Fibroblast of lung (primary cell): ENCODE data around the gene CABCOCO1. TPM values are rescaled to one million over a fixed set of nuclear protein-coding genes. Genes with fewer than 3 reads are reported as not detected.

ENCODE experiments used
- DNase-seq, 2 donors: peaks; one replicate each; pipeline versions ENCODE4 v3.0.0 to v3.0.0-alpha.2; 2010; ENCODE audit warnings: low read depth in 2 of 2
- H2AFZ ChIP-seq: 2 replicates; pipeline ENCODE4 v1.5.1; 2012; ENCODE audit warnings: low read length, control low read depth, inconsistent platforms
- H3K27ac ChIP-seq: 2 replicates; pipeline ENCODE4 v1.5.1; 2011; ENCODE audit warnings: low read length, control low read depth; ENCODE audit not compliant: insufficient read depth
- H3K27me3 ChIP-seq: 2 replicates; pipeline ENCODE4 v1.5.1; 2011; ENCODE audit warnings: mild to moderate bottlenecking, low read length; ENCODE audit not compliant: control insufficient read depth, insufficient read depth
- H3K36me3 ChIP-seq: 2 replicates; pipeline ENCODE4 v1.5.1; 2011; ENCODE audit warnings: low read length; ENCODE audit not compliant: control insufficient read depth, insufficient read depth
- H3K4me1 ChIP-seq: 2 replicates; pipeline ENCODE4 v1.5.1; 2011; ENCODE audit warnings: low read length; ENCODE audit not compliant: control insufficient read depth, insufficient read depth; ENCODE audit errors: extremely low read depth
- H3K4me2 ChIP-seq: 2 replicates; pipeline ENCODE4 v1.5.1; 2011; ENCODE audit warnings: low read length, control low read depth; ENCODE audit not compliant: insufficient read depth; ENCODE audit errors: extremely low read depth
- H3K4me3 ChIP-seq, 4 experiments: fragments of 200-600 bp in 1 of 4; sonication (generic) in 1 of 4; replicated peaks in 1 of 4; 2 replicates each; pipeline ENCODE4 v1.5.1; 2011 to 2016; ENCODE audit warnings: low read length in 4 of 4, low read depth in 3 of 4, mild to moderate bottlenecking in 3 of 4, control low read depth in 2 of 4, inconsistent platforms in 1 of 4, mixed read lengths in 1 of 4; ENCODE audit not compliant: insufficient read depth in 1 of 4; ENCODE audit errors: control extremely low read depth in 1 of 4
- H3K79me2 ChIP-seq: 2 replicates; pipeline ENCODE4 v1.5.1; 2012; ENCODE audit warnings: mild to moderate bottlenecking, low read length, inconsistent platforms; ENCODE audit not compliant: control insufficient read depth, insufficient read depth
- H3K9ac ChIP-seq: 2 replicates; pipeline ENCODE4 v1.5.1; 2011; ENCODE audit warnings: mild to moderate bottlenecking, low read length, control low read depth; ENCODE audit not compliant: insufficient read depth
- H3K9me3 ChIP-seq: 2 replicates; pipeline ENCODE4 v1.5.1; 2012; ENCODE audit warnings: low read depth, low read length; ENCODE audit not compliant: control insufficient read depth, insufficient read depth
- H4K20me1 ChIP-seq: 2 replicates; pipeline ENCODE4 v1.5.1; 2011; ENCODE audit warnings: low read length; ENCODE audit not compliant: control insufficient read depth, insufficient read depth; ENCODE audit errors: extremely low read depth
- EZH2 ChIP-seq: IDR thresholded peaks from 2 replicates; pipeline ENCODE4 v1.5.1; 2012; ENCODE audit warnings: low read length, control low read depth, mild to moderate bottlenecking; ENCODE audit errors: missing control alignments
- polyA plus RNA-seq, 2 donors: library from polyadenylated mRNA; depleted of rRNA in 1 of 2; stranded (reverse) in 1 of 2; unstranded in 1 of 2; fragments of >200 nt; gene quantifications; 2 replicates each; pipeline ENCODE4 v1.2.1, GENCODE V29; 2011 to 2012; ENCODE audit warnings: missing spikeins in 1 of 2
- total RNA-seq: library from RNA; depleted of rRNA; stranded (reverse); fragments of >200 nt; gene quantifications from 2 replicates; pipeline ENCODE4 v1.2.1, GENCODE V29; 2014
- TF ChIP-seq, protein P1 (sequence below), 2 donors: IDR thresholded peaks in 1 of 2; conservative IDR thresholded peaks in 1 of 2; 1 replicate in 1 of 2; 2 replicates in 1 of 2; pipeline ENCODE4 v1.5.1; 2011 to 2012; ENCODE audit warnings: low read length in 2 of 2, control low read depth in 1 of 2, inconsistent platforms in 1 of 2, low read depth in 1 of 2, mild to moderate bottlenecking in 1 of 2

Gene CABCOCO1
- total and polyA plus RNA-seq, 2 donors (not counting 1 experiment from before 2014, with no cell fraction given) = 0.83 to 1.6 TPM

DNA sequence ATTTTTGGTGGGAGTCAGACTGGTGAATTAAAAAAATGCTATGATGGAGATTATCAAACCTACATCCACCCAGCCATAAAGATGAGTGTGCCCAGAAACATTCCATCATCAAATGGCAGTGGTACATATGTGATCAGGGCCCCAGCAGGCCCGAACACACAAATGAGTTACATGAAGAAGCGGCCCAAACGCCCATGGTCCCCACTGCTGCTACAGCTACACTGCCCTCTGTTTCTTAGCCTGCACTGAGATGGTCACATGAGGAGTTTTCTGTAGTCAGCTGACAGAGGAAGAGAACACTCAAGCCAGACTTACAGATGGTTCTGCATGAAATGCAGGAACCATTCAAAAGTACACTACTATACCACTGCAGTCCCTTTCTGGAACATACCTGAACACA lies 142.4 kb downstream of the CABCOCO1 start:
- Histone ChIP-seq H3K4me1 (no peaks in the 10 kb centered on the region), H3K36me3 (no peaks in the 10 kb centered on the region), H3K9ac (no peak overlapping the region), H3K4me2 (no peak overlapping the region), H3K27me3 (no peaks in the 10 kb centered on the region), H3K4me3 (no peak overlapping the region), H3K9me3 (no peaks in the 10 kb centered on the region), H4K20me1 (no peaks in the 10 kb centered on the region), H3K27ac (no peak overlapping the region), H2AFZ (no peak overlapping the region), H3K79me2 (no peaks in the 10 kb centered on the region)
- TF ChIP-seq, protein P1, sequence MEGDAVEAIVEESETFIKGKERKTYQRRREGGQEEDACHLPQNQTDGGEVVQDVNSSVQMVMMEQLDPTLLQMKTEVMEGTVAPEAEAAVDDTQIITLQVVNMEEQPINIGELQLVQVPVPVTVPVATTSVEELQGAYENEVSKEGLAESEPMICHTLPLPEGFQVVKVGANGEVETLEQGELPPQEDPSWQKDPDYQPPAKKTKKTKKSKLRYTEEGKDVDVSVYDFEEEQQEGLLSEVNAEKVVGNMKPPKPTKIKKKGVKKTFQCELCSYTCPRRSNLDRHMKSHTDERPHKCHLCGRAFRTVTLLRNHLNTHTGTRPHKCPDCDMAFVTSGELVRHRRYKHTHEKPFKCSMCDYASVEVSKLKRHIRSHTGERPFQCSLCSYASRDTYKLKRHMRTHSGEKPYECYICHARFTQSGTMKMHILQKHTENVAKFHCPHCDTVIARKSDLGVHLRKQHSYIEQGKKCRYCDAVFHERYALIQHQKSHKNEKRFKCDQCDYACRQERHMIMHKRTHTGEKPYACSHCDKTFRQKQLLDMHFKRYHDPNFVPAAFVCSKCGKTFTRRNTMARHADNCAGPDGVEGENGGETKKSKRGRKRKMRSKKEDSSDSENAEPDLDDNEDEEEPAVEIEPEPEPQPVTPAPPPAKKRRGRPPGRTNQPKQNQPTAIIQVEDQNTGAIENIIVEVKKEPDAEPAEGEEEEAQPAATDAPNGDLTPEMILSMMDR (conservative IDR thresholded peaks at IDR 0.05 in 1 of 2, IDR thresholded peaks at IDR 0.05 in 1 of 2; ENCODE audit: low read depth in 1 of 2, low read length in 2 of 2) = no peak
- no peak for TF ChIP-seq EZH2
- no peak for DNase-seq

DNA sequence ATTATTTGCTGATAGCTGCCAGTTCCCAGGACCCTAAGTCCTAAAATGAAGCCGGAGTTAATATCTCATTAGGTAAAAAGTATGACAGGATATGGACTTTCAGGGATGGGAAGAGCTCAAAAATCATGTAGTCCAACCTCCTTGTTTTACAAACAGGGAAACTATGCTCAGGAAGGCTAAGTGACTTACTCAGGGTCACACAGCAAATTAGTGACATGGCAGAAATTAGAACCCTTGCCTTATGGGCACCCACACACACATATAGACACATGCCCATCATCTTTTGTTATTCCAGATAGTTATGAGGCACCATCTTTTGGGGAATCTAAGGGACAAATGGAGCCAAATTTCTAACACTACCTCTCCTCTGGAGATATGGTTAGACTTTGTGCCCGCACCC lies 147.5 kb downstream of the CABCOCO1 start:
- Histone ChIP-seq H3K36me3 (no peaks in the 10 kb centered on the region), H4K20me1 (no peaks in the 10 kb centered on the region), H3K4me2 (no peak overlapping the region), H3K27me3 (no peaks in the 10 kb centered on the region), H3K4me1 (no peaks in the 10 kb centered on the region), H3K79me2 (no peaks in the 10 kb centered on the region), H3K9me3 (no peaks in the 10 kb centered on the region), H3K4me3 (no peak overlapping the region), H2AFZ (no peak overlapping the region), H3K27ac (no peak overlapping the region), H3K9ac (no peak overlapping the region)
- DNase-seq = no peak
- TF ChIP-seq, protein P1 (conservative IDR thresholded peaks at IDR 0.05 in 1 of 2, IDR thresholded peaks at IDR 0.05 in 1 of 2; ENCODE audit: low read depth in 1 of 2, low read length in 2 of 2) = no peak
- no peak for TF ChIP-seq EZH2

DNA sequence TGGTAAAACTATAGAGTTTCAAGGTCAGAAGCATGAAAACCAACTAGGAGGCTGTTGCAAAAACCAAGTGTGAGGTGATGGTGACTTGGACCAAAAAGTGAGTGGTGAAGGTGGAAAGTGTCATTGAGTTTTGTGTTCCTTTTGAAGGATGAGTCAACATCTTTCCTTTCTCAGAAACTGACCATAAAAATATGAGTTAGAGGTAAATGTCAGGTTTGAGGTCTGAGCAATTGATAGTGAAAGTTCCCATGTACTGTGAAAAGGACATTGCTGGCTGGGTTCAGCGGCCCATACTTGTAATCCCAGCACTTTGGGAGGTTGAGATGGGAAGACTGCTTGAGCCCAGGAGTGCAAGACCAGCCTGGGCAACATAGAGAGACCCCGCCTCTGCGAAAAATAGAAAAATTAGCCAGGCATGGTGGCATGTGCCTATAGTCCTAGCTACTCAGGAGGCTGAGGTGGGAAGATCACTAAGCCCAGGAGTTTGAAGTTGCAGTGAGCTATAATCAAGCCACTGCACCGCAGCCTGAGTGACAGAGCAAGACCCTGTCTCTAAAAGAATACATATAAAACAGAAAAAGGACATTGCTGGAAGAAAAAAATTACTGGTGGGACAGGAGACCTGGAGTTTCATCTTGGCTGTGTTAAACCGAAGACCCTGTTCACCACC lies 149.5 kb downstream of the CABCOCO1 start:
- H3K27me3 ChIP-seq = no peaks in the 10 kb centered on the region
- no peaks in the 10 kb centered on the region for H3K9me3 ChIP-seq
- H3K36me3 ChIP-seq = no peaks in the 10 kb centered on the region
- no peaks in the 10 kb centered on the region for H3K4me1 ChIP-seq
- no peak for DNase-seq
- H3K4me3 ChIP-seq = no peak overlapping the region
- no peaks in the 10 kb centered on the region for H4K20me1 ChIP-seq
- no peak overlapping the region for H3K4me2 ChIP-seq
- no peak overlapping the region for H3K27ac ChIP-seq
- TF ChIP-seq, protein P1 (conservative IDR thresholded peaks at IDR 0.05 in 1 of 2, IDR thresholded peaks at IDR 0.05 in 1 of 2; ENCODE audit: low read depth in 1 of 2, low read length in 2 of 2) = no peak
- no peak for TF ChIP-seq EZH2
- H3K79me2 ChIP-seq = no peaks in the 10 kb centered on the region
- no peak overlapping the region for H3K9ac ChIP-seq
- no peak overlapping the region for H2AFZ ChIP-seq
